GM12873 (cell line): ENCODE measurements around the gene UQCR11.

Experiments
- CTCF ChIP-seq: IDR thresholded peaks from 2 replicates; pipeline ENCODE4 v1.5.1; 2012; ENCODE audit warnings: low read depth, mild to moderate bottlenecking, moderate library complexity, low read length, control low read depth; ENCODE audit not compliant: insufficient read depth; ENCODE audit errors: missing control alignments

Gene UQCR11

GRCh38 chr19:1632462-1633268, 27.4 kb upstream of the UQCR11 start:
- no peak for TF ChIP-seq CTCF

GRCh38 chr19:1631557-1632100, 26.4 kb upstream of the UQCR11 start:
- no peak for TF ChIP-seq CTCF

GRCh38 chr19:1630811-1631210, 25.5 kb upstream of the UQCR11 start:
- TF ChIP-seq CTCF = no peak

GRCh38 chr19:1630012-1630411, 24.8 kb upstream of the UQCR11 start:
- no peak for TF ChIP-seq CTCF

GRCh38 chr19:1629256-1629808, 24.1 kb upstream of the UQCR11 start:
- no peak for TF ChIP-seq CTCF

- no peak for TF ChIP-seq CTCF
Observed at GRCh38 chr19:1627194-1627593, 21.9 kb upstream of the UQCR11 start.

GRCh38 chr19:1626417-1627010, 21.3 kb upstream of the UQCR11 start:
- no peak for TF ChIP-seq CTCF
